HepG2 (cell line): ENCODE data around the gene NRN1L. TPM values are rescaled to one million over a fixed set of nuclear protein-coding genes. Genes with fewer than 3 reads are reported as not detected.

Experiments
- ADNP ChIP-seq: sonication (generic); formaldehyde crosslinking; IDR thresholded peaks from 2 replicates; pipeline ENCODE4 v1.4.0; 2020; ENCODE audit warnings: missing genetic modification reagents
- CBFB ChIP-seq: sonication (generic); formaldehyde crosslinking; IDR thresholded peaks from 2 replicates; pipeline ENCODE4 v1.4.0; 2020; ENCODE audit warnings: missing genetic modification reagents
- CHD2 ChIP-seq: IDR thresholded peaks from 2 replicates; pipeline ENCODE4 v1.6.1; 2011; ENCODE audit warnings: low read depth, low read length, improper control_type of control experiment
- CREM ChIP-seq, 2 experiments: sonication (generic) in 1 of 2; formaldehyde crosslinking in 1 of 2; IDR thresholded peaks; 2 replicates each; pipeline versions ENCODE4 v1.4.0 to v1.6.1; 2016 to 2020; ENCODE audit warnings: antibody characterized with exemption in 1 of 2, mild to moderate bottlenecking in 1 of 2, missing genetic modification reagents in 1 of 2
- EED ChIP-seq: sonication (generic); formaldehyde crosslinking; IDR thresholded peaks from 2 replicates; pipeline ENCODE4 v1.5.0; 2020; ENCODE audit warnings: mild to moderate bottlenecking, missing genetic modification reagents
- EP300 ChIP-seq, 3 experiments: sonication (generic) in 1 of 3; formaldehyde crosslinking in 1 of 3; IDR thresholded peaks; 2 replicates each; pipeline versions ENCODE4 v1.5.1 to v1.6.1; 2011 to 2020; ENCODE audit warnings: low read depth in 2 of 3, low read length in 2 of 3, borderline replicate concordance in 1 of 3, improper control_type of control experiment in 1 of 3, mild to moderate bottlenecking in 1 of 3, missing genetic modification reagents in 1 of 3, moderate library complexity in 1 of 3
- GATAD1 ChIP-seq: IDR thresholded peaks from 2 replicates; pipeline ENCODE4 v1.6.1; 2016; ENCODE audit warnings: missing genetic modification reagents, missing compliant biosample characterization
- HIC2 ChIP-seq: sonication (generic); formaldehyde crosslinking; IDR thresholded peaks from 2 replicates; pipeline ENCODE4 v1.9.0; 2022; ENCODE audit warnings: low read depth, missing genetic modification reagents
- HOMEZ ChIP-seq: IDR thresholded peaks from 2 replicates; pipeline ENCODE4 v1.6.1; 2016; ENCODE audit warnings: low read depth
- MAFK ChIP-seq, 2 experiments: IDR thresholded peaks in 1 of 2; conservative IDR thresholded peaks in 1 of 2; 2 replicates each; pipeline ENCODE4 v1.6.1; 2011; ENCODE audit warnings: improper control_type of control experiment in 2 of 2, low read length in 2 of 2
- MAZ ChIP-seq, 2 experiments: sonication (generic) in 1 of 2; formaldehyde crosslinking in 1 of 2; IDR thresholded peaks; 2 replicates each; pipeline versions ENCODE4 v1.5.0 to v1.6.1; 2012 to 2020; ENCODE audit warnings: low read depth in 2 of 2, mild to moderate bottlenecking in 2 of 2, borderline replicate concordance in 1 of 2, improper control_type of control experiment in 1 of 2, low read length in 1 of 2, missing genetic modification reagents in 1 of 2, moderate library complexity in 1 of 2
- MLX ChIP-seq: IDR thresholded peaks from 2 replicates; pipeline ENCODE4 v1.6.1; 2016
- NFYC ChIP-seq: IDR thresholded peaks from 2 replicates; pipeline ENCODE4 v1.6.1; 2016; ENCODE audit warnings: missing genetic modification reagents, missing compliant biosample characterization
- NR2F2 ChIP-seq: IDR thresholded peaks from 2 replicates; pipeline ENCODE4 v1.6.1; 2012; ENCODE audit warnings: low read depth, inconsistent platforms, borderline replicate concordance
- ZFP82 ChIP-seq: sonication (generic); formaldehyde crosslinking; IDR thresholded peaks from 2 replicates; pipeline ENCODE4 v1.5.1; 2020; ENCODE audit warnings: mild to moderate bottlenecking, missing genetic modification reagents, borderline replicate concordance
- ZNF121 ChIP-seq: sonication (generic); formaldehyde crosslinking; IDR thresholded peaks from 2 replicates; pipeline ENCODE4 v1.5.0; 2020; ENCODE audit warnings: mild to moderate bottlenecking, missing genetic modification reagents
- ZNF333 ChIP-seq: sonication (generic); formaldehyde crosslinking; IDR thresholded peaks from 2 replicates; pipeline ENCODE4 v1.4.0; 2020; ENCODE audit warnings: mild to moderate bottlenecking, missing genetic modification reagents, borderline replicate concordance
- ZNF496 ChIP-seq: sonication (generic); formaldehyde crosslinking; IDR thresholded peaks from 2 replicates; pipeline ENCODE4 v1.8.1; 2023; ENCODE audit warnings: mild to moderate bottlenecking, moderate library complexity, missing genetic modification reagents; ENCODE audit not compliant: insufficient replicate concordance
- ZNF510 ChIP-seq: sonication (generic); formaldehyde crosslinking; IDR thresholded peaks from 2 replicates; pipeline ENCODE4 v1.4.0; 2020; ENCODE audit warnings: low read depth, mild to moderate bottlenecking, missing genetic modification reagents
- ZNF513 ChIP-seq: sonication (generic); formaldehyde crosslinking; conservative IDR thresholded peaks from 2 replicates; pipeline ENCODE4 v1.5.0; 2020; ENCODE audit warnings: missing genetic modification reagents
- ZNF615 ChIP-seq: sonication (generic); formaldehyde crosslinking; IDR thresholded peaks from 2 replicates; pipeline ENCODE4 v1.5.0; 2020; ENCODE audit warnings: mild to moderate bottlenecking, missing genetic modification reagents, borderline replicate concordance
- polyA plus RNA-seq, 8 experiments: library from polyadenylated mRNA; depleted of rRNA in 3 of 8; stranded (reverse) in 7 of 8; unstranded in 1 of 8; fragments of >200 nt; fragmentation: Illumina TruSeq in 4 of 8; extraction: Trizol in 4 of 8; gene quantifications; 2 replicates each; pipeline versions ENCODE4 v1.2.1 to v1.2.3, GENCODE V29; 2011 to 2016; ENCODE audit warnings: low read depth in 4 of 8, missing spikeins in 1 of 8, mixed read lengths in 1 of 8; ENCODE audit not compliant: insufficient read depth in 1 of 8
- total RNA-seq, 5 experiments: library from RNA; depleted of rRNA; stranded (reverse); fragments of >200 nt; fragmentation: Illumina TruSeq; extraction: Trizol; gene quantifications; 2 replicates each; pipeline ENCODE4 v1.2.3, GENCODE V29; 2016; ENCODE audit warnings: low read depth in 1 of 5

NRN1L gene
- total and polyA plus RNA-seq, 2 of the 13 experiments (the other 11 are each of a cell fraction or from before 2014, with no cell fraction given) = 0.53 to 1.2 TPM

- TF ChIP-seq ZNF615 (CRISPR knock-in tag) (no peak), HOMEZ (no peak), CREM (IDR thresholded peaks at IDR 0.05) (no peak), CREM (CRISPR knock-in tag; IDR thresholded peaks at IDR 0.05) (no peak), MLX (CRISPR knock-in tag) (no peak), CBFB (CRISPR knock-in tag) (no peak), ZNF333 (CRISPR knock-in tag) (no peak), HIC2 (CRISPR knock-in tag) (no peak; the same call in 1 of the 2 replicates), ZFP82 (CRISPR knock-in tag) (no peak), NR2F2 (no peak), NFYC (CRISPR knock-in tag) (no peak), ZNF510 (no peak), ADNP (CRISPR knock-in tag) (no peak), EED (CRISPR knock-in tag) (no peak), CHD2 (no peak), ZNF513 (CRISPR knock-in tag) (no peak), ZNF496 (CRISPR knock-in tag) (no peak), EP300 (IDR thresholded peaks at IDR 0.05; ENCODE audit: low read depth in 2 of 2, low read length in 2 of 2) (no peak), EP300 (CRISPR knock-in tag; IDR thresholded peaks at IDR 0.05; ENCODE audit: borderline replicate concordance) (no peak), MAFK (conservative IDR thresholded peaks at IDR 0.05 in 1 of 2, IDR thresholded peaks at IDR 0.05 in 1 of 2; ENCODE audit: low read length in 2 of 2) (no peak), GATAD1 (no peak), MAZ (IDR thresholded peaks at IDR 0.05; ENCODE audit: borderline replicate concordance, low read depth, low read length) (no peak), MAZ (CRISPR knock-in tag; IDR thresholded peaks at IDR 0.05; ENCODE audit: low read depth) (no peak), ZNF121 (no peak)
These were observed 11.0 kb upstream of the NRN1L start (continued) for GRCh38 chr16:67873435-67874370.
